NCI-H1436 treated with DMSO at 0.1 percent for 48 hours (cell line): ENCODE results near the gene FCGR1A.
"Not testable (repeated sequence)": the region's sequence is repeated elsewhere in the genome, so short reads cannot be mapped to it uniquely, and the experiment has no call there.

ENCODE experiments used
- DNase-seq: peaks from one replicate; lab custom pipeline; 2025; lab: John Stamatoyannopoulos, UW

FCGR1A gene

DNA sequence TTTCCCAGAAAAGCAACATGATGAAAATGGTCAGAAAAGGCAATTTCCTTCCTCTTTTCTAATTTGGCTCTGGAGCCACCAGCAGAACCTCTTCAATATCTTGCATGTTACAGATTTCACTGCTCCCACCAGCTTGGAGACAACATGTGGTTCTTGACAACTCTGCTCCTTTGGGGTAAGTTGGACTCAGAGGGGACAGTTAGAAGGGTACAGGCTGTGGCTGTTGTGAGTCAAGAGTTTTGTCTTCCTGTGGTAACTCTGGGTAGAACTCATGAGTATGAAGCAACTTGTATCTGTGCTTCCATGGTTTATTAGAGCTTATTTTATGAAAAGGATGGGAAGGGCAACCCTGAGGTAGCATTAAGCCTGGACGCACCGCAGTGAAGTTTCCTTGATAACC, at the start of gene FCGR1A:
TSS of gene FCGR1A (plus strand) at position 95 of the 400 bp plus-strand sequence. CDS start at position 145, 50 bp downstream.
- not testable (repeated sequence) for DNase-seq

DNA sequence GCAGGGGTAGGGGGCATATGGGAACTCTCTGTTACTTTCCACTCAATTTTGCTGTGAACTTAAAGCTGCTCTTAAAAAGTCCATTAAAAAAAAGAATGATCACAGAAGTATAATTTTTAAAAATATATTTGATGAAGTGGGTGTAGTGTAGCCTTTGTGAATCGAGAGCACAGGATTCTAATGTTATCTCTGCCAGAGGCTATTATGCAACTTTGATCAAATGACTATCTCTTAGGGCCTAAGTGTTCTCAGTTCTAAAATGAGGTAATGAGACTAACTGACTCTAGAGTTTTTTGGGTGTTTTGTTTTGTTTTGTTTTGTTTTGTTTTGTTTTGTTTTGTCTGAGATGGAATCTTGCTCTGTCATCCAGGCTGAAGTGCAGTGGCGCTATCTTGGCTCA, 49.7 kb upstream of the FCGR1A start:
- DNase-seq, result not testable (repeated sequence)

DNA sequence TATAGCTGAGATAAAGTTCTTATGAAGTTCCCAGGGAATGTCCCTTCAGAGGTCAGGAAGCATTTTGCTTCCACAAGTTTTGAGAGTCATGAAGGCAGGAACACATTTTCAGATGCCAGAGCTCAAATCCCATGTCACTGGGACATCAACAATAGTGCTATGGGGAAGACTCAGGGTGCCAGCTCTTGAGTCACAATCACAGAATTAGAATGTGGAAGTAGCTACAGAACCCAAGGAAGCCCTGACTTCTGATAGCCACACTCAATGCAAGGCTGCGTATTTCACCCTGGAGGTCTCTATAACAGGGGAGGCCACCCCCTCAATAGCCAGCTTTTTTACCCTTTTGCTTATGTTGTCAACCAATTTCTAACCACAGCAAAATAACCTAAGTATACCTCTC, 47.8 kb upstream of the FCGR1A start:
- not testable (repeated sequence) for DNase-seq

DNA sequence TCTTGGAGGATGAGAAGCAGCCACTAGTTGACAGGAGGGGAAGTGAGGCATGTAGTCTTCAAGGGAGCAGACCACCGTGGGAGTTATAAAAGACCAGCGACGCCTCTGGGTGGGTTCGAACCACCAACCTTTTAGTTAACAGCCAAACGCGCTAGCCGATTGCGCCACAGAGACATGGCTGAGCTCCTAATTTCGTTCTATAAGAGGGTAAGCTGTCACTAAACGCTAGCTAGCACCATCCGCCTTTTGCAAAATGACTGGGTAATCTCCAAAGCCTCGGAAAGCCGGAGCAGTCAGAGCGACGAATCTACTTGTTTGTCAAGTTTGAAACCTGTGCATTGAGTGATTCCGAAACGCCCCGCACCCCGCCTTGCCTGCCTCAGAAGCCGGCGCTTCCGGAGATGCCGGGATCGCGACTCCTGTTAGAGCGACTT, 42.3 kb upstream of the FCGR1A start:
- DNase-seq, result not testable (repeated sequence)

DNA sequence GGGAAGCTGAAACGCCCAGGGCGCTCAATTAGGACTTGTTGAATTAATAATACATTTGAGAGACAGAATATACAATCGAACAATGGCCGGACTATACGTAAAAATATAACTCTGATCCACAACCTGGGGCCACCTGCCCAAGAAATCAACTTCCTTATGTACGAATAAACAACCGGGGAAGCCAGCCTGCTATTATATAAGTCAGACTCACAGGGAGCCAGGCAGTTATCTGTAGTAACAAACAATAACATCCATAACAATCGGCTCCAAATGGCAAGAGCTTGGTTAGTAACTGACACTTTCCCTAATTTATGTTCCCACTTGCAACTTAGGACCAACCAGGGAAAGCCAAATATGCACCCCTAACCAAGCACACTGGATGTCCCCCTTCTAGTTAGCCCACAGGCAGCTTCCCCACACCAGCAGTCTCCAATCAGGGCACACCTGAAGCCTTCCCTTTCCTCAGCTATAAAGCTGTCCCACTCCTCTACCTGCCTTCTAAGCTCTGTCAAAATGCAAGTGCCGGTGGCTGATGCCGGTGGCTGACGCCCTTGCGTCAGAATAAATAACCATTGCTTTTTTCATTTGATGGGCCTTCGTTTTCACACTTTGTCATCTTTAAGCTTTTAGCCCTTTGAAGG, 41.8 kb upstream of the FCGR1A start:
- not testable (repeated sequence) for DNase-seq

DNA sequence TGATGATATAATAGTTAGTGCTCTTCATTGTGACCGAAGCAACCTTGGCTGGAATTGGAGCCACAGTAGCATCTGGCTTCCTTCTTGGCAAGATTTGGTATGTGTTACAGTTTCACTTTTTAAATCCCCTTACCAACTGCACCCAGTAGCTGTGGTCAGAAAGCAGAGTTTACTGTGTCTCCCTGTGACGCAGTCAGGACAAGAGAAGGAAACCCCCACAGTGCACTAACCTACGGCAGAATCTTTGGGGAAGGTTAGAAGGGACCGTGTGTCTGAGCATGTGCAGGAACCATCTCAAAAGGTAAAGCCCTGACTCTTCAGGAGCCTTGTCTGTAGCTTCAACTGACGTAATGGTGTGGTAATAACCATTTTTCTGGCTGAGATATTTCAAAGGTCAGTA, 40.6 kb upstream of the FCGR1A start:
- not testable (repeated sequence) for DNase-seq

DNA sequence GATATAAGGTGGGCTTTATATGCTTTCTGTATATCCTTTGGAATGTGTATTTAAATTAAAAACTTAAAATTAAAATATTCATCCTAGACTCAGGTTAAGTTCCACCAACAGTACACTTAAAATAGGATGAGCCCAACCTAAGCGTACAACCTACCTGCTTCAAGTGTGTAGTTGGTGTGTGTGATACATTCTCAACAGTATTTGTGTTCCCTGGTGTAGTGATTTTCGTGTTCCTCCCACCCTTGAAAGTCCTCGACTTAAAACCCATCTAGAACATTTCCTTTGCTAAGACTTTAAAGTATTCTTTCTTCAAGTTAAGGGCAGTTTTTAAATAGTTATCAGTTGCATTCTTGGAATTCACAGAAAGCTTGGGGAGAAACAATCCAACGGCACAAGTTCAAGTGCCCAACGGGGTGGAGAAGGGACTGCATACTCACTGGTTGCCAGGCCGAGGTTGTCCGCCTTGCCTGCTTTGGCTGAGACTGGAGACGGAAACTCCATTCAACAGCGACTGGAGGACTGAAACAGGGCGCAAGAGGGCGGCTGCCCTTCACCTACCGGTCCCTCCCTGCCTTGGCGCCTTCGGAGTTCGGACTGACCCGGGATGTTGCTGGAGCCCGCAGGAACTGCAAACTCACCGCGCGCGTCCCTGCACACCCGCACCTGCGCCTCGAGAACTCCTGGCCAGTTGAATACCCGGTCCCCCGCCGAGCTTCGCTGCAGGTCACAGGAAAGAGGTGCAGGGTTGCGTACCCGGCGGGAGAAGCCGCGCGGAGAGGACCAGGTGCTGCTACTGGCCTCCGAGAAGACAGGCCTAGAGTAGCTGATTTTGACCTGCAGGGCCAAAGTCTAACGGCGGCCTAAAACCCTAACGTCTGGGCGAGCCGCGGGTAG, 35.8 kb upstream of the FCGR1A start:
- DNase-seq, result not testable (repeated sequence)

DNA sequence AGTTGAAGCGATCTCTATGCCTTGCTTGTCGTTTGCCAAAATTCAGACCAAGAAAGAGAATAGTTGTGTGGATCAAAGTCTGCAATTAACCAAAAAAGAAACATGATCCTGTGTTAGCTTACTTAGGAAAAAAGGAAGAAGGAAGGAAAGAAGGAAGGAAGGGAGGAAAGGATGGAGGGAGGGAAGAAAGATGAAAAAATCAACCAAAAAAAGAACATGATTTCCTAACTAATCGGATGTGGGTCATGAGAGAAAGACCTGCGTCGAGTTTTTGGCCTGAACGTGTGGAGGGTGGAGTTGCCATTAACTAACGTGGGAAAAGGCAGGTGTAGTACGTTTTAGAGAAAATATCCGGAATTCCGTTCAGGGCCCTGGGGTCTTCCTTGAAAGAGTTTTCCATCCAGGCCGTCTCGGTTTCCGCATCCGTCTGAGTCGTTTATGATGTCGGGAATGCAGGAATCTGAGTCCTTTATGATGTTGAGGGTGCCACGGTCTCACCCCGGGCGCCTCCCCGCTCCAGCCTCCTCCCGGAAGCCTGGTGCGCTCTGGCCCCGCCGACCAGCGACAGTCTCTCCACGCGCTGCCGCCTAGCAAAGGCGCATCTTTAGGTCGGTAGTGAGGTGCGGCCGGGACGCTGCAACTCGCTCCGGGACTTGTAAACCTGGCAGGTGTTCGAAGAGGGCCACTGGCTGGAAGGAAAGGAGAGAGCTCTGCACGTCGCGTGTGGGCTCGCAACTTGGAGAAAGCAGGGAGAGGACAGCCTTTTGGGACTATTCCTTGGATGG, 34.9 kb upstream of the FCGR1A start:
- not testable (repeated sequence) for DNase-seq

DNA sequence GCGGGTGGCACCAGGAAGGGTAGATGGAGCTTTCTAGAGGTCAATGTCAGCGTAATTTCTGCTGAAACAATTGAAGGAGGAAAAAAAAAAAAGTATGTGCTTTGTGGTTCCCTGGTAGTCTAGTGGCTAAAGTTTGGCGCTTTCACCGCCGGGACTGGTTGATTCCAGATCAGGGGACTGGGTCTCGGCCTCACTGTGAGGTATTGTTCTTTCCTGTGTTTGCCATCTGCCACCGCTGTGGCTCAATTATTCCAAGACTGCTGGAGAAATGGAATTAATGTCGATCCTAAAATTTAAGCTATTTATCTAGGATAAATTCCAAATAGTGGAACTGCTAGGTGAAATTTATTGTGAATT, 34.4 kb upstream of the FCGR1A start:
- not testable (repeated sequence) for DNase-seq

DNA sequence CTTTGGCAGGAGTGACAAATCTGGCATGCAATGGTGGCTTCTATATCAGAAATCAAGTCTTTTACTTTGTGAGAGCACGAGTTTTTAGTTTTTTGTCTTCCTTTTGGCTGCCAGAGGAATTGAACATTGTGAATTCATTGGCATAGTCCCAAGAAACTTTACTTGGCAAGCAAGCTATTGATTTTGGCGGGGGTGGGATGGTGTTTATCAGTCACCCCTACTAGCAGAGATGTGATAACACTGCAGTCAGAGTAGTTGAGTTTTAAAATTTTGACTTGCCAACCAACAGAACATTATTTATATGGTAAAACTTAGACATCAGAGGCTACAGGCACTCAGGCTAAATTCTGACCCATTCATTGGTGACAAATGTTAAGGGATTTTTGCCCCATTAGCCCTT, 31.9 kb upstream of the FCGR1A start:
- not testable (repeated sequence) for DNase-seq

DNA sequence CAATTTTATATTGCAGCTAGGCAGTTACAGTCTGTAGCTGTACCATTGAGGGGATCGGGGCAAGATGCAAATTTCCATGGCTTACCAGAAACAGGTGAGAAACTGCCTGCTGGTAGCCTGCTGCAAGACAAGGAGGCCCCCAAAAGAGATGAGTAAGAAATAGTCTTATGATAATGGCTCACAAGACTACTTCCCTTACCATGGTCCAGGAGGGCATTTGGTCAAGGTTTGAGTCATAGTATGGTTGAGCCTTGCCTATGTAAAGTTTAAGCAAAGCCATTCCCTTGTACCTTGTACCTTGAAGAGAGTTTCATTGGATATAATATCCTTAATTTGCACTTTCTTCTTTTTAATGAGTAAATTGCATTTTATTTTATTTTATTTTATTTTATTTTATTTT, 30.3 kb upstream of the FCGR1A start:
- DNase-seq, result not testable (repeated sequence)

DNA sequence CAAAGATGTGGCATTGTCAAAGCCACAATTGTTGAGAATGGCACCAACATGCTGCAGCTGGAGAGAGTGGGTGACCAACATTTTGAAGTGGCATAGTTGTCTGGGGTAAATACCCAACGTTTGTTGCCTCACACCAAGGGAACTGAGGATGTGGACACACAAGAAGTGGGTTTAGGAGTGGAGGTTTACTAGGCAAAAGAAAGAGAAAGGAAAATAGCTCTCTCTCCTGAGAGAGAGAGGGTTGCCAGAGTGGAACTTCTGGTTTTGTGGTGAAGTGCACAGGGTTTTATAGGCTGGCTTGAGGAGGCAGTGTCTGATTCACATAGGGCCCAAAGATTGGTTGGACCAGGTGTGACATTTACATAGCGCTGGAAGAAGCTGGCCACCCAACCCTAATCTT, 29.0 kb upstream of the FCGR1A start:
- DNase-seq, result not testable (repeated sequence)

DNA sequence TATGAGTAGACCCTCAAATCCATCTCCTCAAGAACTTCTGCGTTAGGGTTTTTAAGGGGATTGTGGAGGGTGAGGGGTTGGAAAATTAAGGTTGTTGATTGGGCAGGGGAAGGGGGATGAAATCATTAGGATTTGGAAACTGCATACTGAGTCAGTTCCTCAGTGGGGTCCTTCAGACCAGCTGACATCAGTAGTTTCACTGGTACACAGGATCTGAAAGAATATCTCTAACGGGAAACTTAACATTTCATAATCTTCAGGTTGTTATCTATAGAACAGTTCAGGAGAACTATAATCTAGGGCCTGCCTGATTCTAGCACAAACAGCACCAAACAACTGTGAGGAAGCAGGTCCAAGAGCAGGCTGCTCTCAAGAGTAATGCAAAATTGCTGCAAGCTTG, 27.2 kb upstream of the FCGR1A start:
- not testable (repeated sequence) for DNase-seq

DNA sequence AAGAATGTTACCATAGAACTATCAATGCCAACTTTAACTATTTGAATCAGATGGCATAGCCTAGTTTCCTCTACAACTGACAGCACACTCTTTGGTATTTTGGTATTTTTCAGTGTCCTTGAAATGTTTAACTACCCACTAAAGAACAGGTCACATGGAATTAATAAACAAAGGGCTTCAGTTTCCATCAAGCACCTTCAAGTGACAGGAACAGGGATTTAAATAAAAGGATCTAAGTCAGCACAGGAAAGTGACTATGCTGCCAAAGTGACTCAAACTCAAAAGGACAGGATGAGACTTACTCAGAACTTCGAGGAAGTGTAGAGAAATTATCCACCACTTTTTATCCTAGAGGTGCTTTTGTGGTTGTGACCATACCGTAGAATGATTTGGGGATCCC, 20.2 kb upstream of the FCGR1A start:
- DNase-seq, result not testable (repeated sequence)

DNA sequence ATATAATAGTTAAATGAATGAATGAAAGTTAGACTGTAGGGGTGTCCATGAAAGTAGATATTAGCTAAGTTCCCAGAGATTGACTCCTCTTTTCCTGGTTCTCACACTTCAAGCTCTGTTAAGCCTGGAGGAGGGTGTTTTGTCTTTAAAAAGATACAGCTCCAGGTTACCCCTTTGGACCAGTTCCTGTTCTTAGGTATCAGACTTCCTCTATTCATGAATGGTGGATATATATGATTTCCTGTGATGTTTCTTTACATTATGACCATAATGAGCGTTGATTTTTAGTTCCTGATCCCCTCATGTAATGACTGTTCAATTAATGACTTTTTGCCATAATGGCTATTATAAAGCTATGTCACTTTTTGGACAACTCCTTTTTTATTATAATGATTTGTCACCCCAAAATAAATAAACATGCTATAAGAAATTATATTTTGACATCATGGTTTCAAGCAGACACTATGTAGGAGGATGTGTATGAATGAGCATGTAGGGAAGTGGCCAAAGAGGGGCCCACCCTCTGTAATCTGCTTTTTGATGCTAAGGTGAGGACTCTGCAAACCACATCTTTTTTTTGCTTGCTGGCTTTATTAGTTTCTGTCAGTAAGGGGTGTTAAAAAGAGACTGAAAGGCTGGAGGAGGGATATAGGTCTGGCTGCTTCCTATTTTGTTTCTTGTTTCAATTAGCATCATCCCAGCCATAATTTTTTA, 18.2 kb upstream of the FCGR1A start:
- DNase-seq, result not testable (repeated sequence)

DNA sequence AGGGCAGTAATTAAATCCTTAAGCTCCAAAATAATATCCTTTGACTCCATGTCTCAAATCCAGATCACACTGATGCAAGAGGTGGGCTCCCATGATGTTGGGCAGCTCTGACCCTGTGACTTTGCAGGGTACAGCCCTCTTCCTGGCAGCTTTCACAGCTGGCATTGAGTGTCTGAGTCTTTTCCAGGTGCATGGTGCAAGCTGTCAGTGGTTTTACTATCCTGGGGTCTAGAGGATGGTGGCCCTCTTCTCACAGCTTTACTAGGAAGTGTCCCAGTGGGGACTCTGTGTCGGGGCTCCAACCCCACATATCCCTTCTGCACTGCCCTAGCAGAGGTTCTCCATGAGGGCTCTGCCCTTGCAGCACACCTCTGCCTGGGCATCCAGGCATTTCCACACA, 16.3 kb upstream of the FCGR1A start:
- DNase-seq, result not testable (repeated sequence)

DNA sequence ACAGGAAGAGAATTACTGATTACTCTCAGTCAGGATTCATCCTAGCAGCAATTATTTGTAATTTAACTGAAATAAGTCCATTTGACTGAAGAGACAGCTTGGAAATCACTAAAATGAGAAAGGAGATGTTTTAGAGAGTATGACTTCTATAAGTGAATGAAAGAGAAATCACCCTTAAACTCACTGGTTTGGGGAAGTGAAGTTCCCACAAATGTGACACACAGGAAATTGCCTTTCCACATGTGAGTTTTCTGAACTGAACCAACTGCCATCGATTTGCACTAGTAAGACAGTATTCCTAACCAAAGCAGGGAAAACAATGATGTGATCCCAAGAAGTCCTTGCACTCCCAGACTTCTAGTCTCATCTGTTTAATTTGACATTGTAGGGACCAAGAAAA, 13.3 kb upstream of the FCGR1A start:
- DNase-seq, result not testable (repeated sequence)

DNA sequence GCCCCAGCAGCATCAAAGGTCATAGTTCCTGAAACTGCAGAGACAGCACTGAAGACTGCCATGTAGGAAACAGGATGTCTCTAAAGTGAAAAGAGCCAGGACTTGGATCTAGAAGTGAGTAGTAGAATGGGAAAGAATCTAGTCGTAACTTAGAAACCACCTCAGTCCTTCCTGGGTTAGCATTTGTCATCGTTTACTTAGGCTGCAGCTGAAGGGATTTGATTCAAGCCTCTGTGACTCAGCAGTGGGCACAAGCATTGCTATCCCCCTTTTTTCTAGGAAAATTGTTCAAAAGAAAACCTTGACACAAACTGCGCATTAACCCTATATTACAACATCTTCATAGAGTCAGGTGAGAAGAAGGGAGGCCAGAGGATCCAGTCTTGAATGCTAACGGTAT, 11.8 kb upstream of the FCGR1A start:
- DNase-seq, result not testable (repeated sequence)

DNA sequence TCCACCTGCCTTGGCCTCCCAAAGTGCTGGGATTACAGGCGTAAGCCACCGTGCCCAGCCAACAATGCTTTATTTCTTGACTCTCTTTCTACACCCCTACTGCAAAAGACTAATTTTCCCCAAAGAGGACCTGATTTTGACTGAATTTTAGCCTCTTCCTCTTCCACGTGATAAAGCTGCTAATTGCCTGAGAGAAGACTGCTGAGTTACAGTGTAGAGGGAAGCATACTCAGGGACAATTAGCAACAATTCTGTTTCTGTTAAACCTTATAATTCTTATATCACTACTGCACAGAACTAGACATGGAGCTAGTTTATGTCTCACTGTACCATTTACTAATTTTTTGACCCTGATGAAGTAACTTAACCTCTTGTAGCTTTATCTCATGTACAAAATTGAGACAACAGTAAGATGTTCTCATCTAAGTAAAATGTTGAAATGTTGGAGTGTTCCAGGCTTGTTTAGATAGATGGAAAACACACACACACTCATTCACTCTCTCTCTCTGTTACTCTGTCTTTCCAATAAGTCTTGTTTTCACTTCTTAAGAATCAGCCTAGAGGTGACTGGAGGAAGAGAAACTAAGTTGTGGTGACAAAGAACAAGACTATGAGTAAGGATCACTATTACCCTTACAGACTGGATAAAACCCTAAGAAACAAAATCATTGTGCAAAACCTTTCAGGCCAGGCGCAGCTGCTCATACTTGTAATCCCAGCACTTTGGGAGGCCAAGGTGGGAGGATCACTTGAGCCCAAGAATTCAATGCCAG, 10.7 kb upstream of the FCGR1A start:
- not testable (repeated sequence) for DNase-seq

DNA sequence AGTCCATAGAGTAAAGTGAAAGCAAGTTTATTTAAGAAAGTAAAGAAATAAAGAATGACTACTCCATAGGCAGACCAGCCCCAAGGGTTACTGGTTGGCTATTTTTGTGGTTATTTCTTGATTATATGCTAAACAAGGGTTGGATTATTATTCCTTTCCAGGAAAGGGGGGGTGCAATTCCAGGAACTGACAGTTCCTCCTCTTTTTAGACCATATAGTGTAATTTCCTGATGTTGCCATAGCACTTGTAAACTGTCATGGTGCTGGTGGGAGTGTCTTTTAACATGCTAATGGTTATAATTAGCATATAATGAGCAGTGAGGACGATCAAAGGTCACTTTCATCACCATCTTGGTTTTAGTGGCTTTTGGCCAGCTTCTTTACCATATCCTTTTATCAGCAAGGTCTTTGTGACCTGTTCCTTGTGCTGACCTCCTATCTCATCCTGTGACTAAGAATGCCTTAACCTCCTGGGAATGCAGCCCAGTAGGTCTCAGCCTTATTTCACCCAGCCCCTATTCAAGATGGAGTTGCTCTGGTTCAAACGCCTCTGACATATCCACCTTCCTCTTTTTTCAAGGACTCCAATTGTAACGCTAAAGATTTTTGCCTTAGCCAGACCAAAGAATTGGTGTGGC, 6.9 kb upstream of the FCGR1A start:
- not testable (repeated sequence) for DNase-seq
